ENCODE data around the gene CD5L.

DNA sequence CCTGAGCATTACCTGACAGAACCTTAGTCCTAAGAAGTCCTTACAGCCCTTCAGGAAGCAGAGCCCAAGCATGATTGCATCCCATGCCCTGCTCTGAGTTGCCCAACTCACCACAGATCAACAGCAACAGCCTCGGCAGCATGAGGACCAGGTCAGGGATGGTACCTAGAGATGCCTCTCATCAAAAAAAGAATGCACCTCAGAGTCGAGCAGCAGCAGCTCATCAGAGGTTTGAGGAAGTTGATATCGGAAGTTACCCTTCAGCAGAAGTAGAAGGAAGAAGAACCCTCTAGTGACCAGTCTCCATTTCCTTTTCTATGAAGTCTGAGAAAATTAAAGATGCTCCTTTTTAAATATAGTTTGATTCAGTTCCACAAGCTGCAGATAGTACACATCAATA lies 21.7 kb downstream of the CD5L start, which contains the start of gene FCRL1:
- no peak for TF ChIP-seq POLR2A (IDR thresholded peaks at IDR 0.05)
- TF ChIP-seq, protein P1, sequence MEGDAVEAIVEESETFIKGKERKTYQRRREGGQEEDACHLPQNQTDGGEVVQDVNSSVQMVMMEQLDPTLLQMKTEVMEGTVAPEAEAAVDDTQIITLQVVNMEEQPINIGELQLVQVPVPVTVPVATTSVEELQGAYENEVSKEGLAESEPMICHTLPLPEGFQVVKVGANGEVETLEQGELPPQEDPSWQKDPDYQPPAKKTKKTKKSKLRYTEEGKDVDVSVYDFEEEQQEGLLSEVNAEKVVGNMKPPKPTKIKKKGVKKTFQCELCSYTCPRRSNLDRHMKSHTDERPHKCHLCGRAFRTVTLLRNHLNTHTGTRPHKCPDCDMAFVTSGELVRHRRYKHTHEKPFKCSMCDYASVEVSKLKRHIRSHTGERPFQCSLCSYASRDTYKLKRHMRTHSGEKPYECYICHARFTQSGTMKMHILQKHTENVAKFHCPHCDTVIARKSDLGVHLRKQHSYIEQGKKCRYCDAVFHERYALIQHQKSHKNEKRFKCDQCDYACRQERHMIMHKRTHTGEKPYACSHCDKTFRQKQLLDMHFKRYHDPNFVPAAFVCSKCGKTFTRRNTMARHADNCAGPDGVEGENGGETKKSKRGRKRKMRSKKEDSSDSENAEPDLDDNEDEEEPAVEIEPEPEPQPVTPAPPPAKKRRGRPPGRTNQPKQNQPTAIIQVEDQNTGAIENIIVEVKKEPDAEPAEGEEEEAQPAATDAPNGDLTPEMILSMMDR (IDR thresholded peaks at IDR 0.05) = no peak

Data from breast epithelium (tissue), 3 donors.